HG02970 (cell line): ENCODE data around the gene WFDC11.
"Not testable (repeated sequence)": the region's sequence is repeated elsewhere in the genome, so short reads cannot be mapped to it uniquely, and the experiment has no call there.

Experiments used
- ATAC-seq: cut with Tn5 transposase; IDR thresholded peaks from one replicate; pipeline ENCODE4 v1.9.1; 2021; ENCODE audit warnings: mild to moderate bottlenecking, moderate library complexity, moderate number of reproducible peaks; ENCODE audit not compliant: unreplicated experiment, low FRiP score

The WFDC11 gene

DNA sequence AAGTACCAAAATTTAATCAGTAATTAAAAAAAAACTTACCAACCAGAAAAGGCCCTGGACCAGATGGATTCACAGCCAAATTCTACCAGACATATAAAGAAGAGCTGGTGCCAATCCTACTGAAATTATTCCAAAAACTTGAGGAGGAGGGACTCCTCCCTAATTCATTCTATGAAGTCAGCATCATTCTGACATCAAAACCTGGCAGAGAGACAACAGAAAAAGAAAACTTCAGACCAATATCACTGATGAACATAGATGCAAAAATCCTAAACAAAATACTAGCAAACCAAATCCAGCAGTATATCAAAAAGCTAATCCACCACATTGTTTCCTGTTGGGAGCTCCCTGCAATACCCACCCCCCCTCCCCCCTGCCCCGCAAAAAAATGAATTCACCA, at the start of gene WFDC11:
WFDC11 (minus strand) TSS at position 101 of the 400 bp plus-strand sequence. CDS start 19,639 bp downstream, outside the sequence.
- ATAC-seq = no peak

- ATAC-seq = not testable (repeated sequence)
Measured at GRCh38 chr20:45716141-45716688, 46.2 kb upstream of the WFDC11 start.

- no peak for ATAC-seq
Measured at GRCh38 chr20:45704969-45705637, 35.1 kb upstream of the WFDC11 start, which contains the start of gene WFDC10B. WFDC10B (minus strand) TSS chr20:45705019; CDS start chr20:45685992, 19,027 bp downstream.

DNA sequence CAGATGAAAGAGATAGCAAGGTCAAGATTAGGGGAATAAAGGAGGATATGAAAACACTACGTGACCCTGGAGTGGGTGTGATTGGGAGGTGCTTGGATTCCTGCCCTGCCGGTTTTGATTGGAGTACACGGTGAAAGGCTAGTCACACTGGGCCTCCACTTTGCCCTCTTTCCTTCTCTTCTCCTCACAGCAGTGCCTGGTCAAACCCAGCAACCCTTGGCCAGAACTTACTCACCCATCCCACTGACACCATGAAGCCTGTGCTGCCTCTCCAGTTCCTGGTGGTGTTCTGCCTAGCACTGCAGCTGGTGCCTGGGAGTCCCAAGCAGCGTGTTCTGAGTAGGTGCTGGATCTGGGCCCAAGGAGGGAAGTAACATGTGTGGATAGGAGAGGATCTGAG, 31.8 kb upstream of the WFDC11 start, which contains the start of gene WFDC13:
WFDC13 (plus strand) TSS at position 166 of the 400 bp plus-strand sequence; CDS start at position 252, 86 bp downstream.
- ATAC-seq = no peak

DNA sequence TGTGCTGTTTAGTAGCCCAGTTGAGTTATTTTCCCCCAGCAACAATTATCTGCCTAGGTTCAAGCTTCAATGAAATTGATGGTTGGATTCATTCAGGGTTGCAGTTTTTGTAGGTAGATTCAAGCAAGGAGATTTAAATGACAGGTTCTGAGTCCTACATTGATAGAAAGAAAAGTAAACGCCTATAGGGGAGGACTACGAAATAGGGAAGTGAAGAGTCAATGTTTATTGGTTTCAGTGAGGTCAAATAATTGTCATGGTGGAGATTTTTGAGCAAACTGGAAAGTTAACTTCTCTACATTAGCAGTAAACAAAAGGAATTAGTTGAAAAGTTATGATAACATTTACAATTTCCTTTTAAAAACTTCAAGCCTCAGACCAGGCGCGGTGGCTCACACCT, 31.1 kb upstream of the WFDC11 start:
- no peak for ATAC-seq

GRCh38 chr20:45695496-45695895, 25.5 kb upstream of the WFDC11 start:
- ATAC-seq = no peak

DNA sequence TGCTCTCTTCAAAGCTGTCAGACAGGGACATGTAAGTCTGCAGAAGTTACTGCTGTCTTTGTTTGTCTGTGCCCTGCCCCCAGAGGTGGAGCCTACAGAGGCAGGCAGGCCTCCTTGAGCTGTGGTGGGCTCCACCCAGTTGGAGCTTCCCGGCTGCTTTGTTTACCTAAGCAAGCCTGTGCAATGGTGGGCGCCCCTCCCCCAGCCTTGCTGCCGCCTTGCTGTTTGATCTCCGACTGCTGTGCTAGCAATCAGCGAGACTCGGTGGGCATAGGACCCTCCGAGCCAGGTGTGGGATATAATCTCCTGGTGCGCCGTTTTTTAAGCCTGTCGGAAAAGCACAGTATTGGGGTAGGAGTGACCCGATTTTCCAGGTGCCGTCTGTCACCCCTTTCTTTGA, 23.3 kb upstream of the WFDC11 start:
- ATAC-seq = not testable (repeated sequence)

DNA sequence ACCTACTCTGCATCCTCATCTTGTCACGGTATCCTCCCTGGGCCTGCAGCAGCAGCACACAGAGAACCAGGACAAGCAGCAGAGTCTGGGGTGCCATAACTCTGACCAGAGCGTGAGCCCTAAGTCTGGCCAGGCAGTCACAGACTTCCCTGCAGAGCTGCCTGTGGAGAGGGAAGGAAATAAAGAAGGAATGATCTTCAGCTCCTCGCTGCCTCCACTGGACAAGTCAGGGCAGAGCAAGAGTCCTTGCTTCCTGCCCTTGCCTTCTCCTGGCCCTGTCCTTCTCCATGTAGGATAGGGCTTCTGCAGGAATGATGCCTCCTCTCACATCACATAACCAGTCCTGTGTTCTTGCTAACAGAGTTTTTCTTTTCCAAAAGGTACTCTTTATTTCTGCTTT, 15.9 kb upstream of the WFDC11 start:
- no peak for ATAC-seq

- ATAC-seq = no peak
Measured at GRCh38 chr20:45679650-45680049, 9.6 kb upstream of the WFDC11 start.

DNA sequence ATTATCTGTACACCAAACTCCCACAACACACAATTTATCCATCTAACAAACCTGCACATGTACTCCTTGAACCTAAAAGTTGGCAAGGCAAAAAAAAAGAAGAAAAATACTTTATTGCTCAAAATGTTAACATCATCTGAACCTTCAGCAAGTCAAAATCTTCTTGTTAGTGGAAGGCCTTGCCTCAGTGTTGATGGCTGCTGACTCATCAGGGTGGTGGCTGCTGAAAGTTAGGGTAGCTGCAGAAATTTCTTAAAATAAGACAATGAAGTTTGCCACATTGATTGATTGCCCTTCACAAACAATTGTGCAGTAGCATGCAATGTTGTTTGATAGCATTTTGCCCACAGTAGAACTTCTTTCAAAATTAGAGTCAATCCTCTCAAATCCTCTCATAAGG, 2.7 kb upstream of the WFDC11 start:
- no peak for ATAC-seq

GRCh38 chr20:45657038-45657437, 13.0 kb downstream of the WFDC11 start:
- ATAC-seq = not testable (repeated sequence)

- ATAC-seq = not testable (repeated sequence)
Measured at GRCh38 chr20:45651726-45652125, 18.3 kb downstream of the WFDC11 start.

- ATAC-seq = no peak
Measured at GRCh38 chr20:45649312-45649863, 20.7 kb downstream of the WFDC11 start.

- ATAC-seq = no peak
Measured at GRCh38 chr20:45647441-45648050, 22.5 kb downstream of the WFDC11 start.

DNA sequence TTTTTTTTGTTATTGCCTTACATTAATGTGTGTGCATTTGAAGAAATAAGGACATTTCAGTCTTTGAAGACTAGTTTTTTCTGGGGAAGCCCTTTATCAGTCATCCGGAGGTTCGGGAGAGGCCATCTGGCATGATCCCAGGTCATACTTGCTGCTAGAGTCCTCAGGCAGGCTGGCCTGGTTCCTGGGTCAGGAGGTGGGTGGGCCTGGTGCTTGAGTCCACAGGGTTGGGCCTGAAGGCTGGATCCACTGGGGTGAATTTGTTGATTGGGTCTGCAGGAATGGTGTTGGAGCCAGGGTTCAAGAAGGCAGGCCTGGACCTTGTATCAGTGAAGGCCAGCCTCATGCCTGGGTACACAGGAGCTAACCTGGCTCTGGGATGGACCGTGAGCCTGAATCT, 23.2 kb downstream of the WFDC11 start:
- ATAC-seq = no peak

GRCh38 chr20:45645869-45646268, 24.2 kb downstream of the WFDC11 start:
- not testable (repeated sequence) for ATAC-seq

DNA sequence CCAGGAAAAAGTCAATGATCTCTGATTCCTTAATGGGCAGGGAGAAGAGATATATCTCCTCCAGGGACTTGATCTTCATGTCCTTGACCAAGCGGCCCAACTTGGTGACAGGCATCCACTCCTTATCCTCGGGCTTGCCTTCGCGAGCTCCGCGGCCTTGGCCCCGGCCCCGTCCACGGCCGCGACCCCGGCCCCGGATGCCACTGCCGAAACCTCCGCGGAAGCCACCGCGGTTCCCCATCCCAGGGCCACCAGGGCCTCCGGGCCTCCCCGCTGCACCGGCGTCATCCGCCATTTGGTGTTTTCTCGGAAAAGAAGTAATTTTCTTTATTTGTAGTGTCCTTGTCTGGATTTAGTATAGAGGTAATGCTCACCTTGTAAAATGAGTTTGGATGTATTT, 29.0 kb downstream of the WFDC11 start:
- not testable (repeated sequence) for ATAC-seq

DNA sequence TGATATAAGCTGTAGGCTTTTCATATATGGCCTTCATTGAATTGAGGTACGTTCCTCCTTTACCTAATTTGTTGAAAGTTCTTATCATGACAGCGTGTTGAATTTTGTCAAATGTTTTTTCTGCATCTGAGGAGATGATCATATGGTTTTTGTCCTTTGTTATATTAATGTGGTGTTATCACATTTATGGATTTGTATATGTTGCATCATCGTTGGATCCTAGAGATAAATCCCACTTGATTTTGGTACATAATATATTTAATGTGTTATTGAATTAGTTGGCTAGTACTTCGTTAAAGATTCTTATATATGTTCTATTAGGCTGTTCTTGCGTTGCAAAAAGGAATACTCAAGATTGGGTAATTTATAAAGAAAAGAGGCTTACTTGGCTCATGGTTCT, 30.4 kb downstream of the WFDC11 start:
- ATAC-seq = no peak

- ATAC-seq = no peak
Measured at GRCh38 chr20:45636513-45636912, 33.5 kb downstream of the WFDC11 start.

DNA sequence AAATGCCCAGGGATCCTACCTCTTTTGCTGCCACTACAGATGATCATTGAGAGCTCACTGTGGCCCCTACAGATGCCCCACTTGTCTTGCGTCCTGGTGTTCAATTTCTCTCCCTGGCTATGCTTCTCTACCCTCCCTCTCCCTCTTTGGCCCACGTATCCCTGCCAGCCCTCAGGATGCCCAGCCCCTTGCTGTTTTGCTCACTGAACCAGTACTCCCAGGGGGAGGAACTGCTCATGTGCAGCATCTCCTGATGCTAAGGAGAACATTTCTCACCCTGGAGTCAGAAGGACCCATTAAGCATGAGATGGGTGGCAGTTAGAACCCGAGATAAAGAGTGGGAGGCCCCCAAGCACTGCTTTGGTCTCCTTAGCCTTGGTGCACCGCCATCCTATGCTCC, 38.9 kb downstream of the WFDC11 start, which contains the start of gene WFDC9:
WFDC9 (minus strand) TSS at position 101 of the 400 bp plus-strand sequence. CDS start 21,103 bp downstream, outside the sequence.
- no peak for ATAC-seq

- ATAC-seq = no peak
Measured at GRCh38 chr20:45630371-45630770, 39.7 kb downstream of the WFDC11 start.
